Omental fat pad (tissue), 4 donors: ENCODE measurements around the gene LGALS1. TPM values are rescaled to one million over a fixed set of nuclear protein-coding genes. Genes with fewer than 3 reads are reported as not detected.
"Not testable (repeated sequence)": the region's sequence is repeated elsewhere in the genome, so short reads cannot be mapped to it uniquely, and the experiment has no call there.

Source experiments
- ATAC-seq: fragments of 150-250 bp; one replicate; pipeline ENCODE4 v1.9.1; 2016; ENCODE audit warnings: mild to moderate bottlenecking, moderate library complexity; ENCODE audit not compliant: low FRiP score
- DNase-seq: peaks from one replicate; pipeline ENCODE4 v3.0.0-alpha.2; 2019; ENCODE audit warnings: low spot score
- CTCF ChIP-seq, 3 donors: fragments of 450-650 bp; IDR thresholded peaks; one replicate each; pipeline ENCODE4 v1.5.1; 2016 to 2017; ENCODE audit warnings: antibody characterized with exemption in 3 of 3, mild to moderate bottlenecking in 3 of 3, moderate library complexity in 2 of 3
- total RNA-seq, 4 donors: library from RNA; depleted of rRNA; stranded (reverse); fragments of >200 nt; gene quantifications; one replicate each; pipeline ENCODE4 v1.1.0, GENCODE V29; 2016

LGALS1 gene
- total RNA-seq, 4 donors from 2014 or later: 1,558 to 2,934 (median 2,167) TPM

- DNase-seq (no peak), ATAC-seq (no peak)
- TF ChIP-seq CTCF (IDR thresholded peaks at IDR 0.05): no peak
Measured at GRCh38 chr22:37713761-37714160, 38.3 kb downstream of the LGALS1 start.

GRCh38 chr22:37714634-37715033 is 39.2 kb downstream of the LGALS1 start:
- TF ChIP-seq CTCF (IDR thresholded peaks at IDR 0.05): no peak
- ATAC-seq: no peak
- no peak for DNase-seq

GRCh38 chr22:37715760-37716159 is 40.3 kb downstream of the LGALS1 start:
- no peak for TF ChIP-seq CTCF (IDR thresholded peaks at IDR 0.05)
- no peak for ATAC-seq
- DNase-seq: no peak

- ATAC-seq: no peak
- no peak for TF ChIP-seq CTCF (IDR thresholded peaks at IDR 0.05)
- no peak for DNase-seq
Measured at GRCh38 chr22:37716708-37717107, 41.3 kb downstream of the LGALS1 start.

- ATAC-seq: not testable (repeated sequence)
Measured at GRCh38 chr22:37717235-37717634, 41.8 kb downstream of the LGALS1 start.

GRCh38 chr22:37717746-37718305 is 42.4 kb downstream of the LGALS1 start:
- not testable (repeated sequence) for DNase-seq, ATAC-seq

More at GRCh38 chr22:37717235-37717634, 41.8 kb downstream of the LGALS1 start:
- not testable (repeated sequence) for DNase-seq

GRCh38 chr22:37725551-37726240 is 50.3 kb downstream of the LGALS1 start:
- DNase-seq (no peak), ATAC-seq (no peak)
- no peak for TF ChIP-seq CTCF (IDR thresholded peaks at IDR 0.05)

GRCh38 chr22:37726241-37726887 is 50.9 kb downstream of the LGALS1 start:
- TF ChIP-seq CTCF (IDR thresholded peaks at IDR 0.05): no peak
- no peak for ATAC-seq
- DNase-seq: no peak
